ENCODE measurements around the gene ARMC8. TPM values are rescaled to one million over a fixed set of nuclear protein-coding genes. Genes with fewer than 3 reads are reported as not detected.

ARMC8 gene
- polyA plus RNA-seq, 3 donors = 55.9 to 58.6 (median 57.9) TPM

GRCh38 chr3:138340511-138340910 lies 153.4 kb downstream of the ARMC8 start:
- no peak for DNase-seq (ENCODE audit: low read depth in 3 of 3, low spot score in 2 of 3)

DNA sequence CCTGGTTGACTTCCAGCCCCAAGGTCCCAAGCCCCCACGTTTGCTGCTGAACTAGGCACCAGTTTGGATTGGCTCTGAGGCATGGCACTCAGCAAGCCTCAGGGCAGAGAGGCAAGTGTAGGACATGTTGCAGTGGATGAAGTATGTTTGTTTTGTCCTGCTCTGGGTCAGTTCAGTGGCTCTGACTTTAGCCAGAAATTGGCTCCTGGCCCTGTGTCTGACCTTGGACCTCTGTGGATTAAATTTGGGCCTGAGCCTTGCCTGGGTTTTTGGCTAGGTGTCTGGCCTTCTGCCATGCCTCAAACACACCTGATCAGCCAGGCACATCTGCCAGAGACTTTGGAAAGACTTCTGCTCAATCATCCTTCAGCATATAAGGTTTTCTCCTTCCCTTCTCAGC lies 157.7 kb downstream of the ARMC8 start:
- no peak for DNase-seq (ENCODE audit: low read depth in 3 of 3, low spot score in 2 of 3)

Other genes starting within 250 kb of the ARMC8 start
- under 1 TPM; 0.71 to 0.79 (median 0.78) TPM for gene CLDN18, start 177.1 kb upstream of the ARMC8 start, polyA plus RNA-seq (ENCODE audit: insufficient read length in 3 of 3)
- gene DZIP1L, start 71.7 kb upstream of the ARMC8 start, polyA plus RNA-seq (ENCODE audit: insufficient read length in 3 of 3) = 10 to 100 TPM; 12.7 to 14.9 (median 13.3) TPM
- 1 to 10 TPM in 1 of 3 donors, under 1 TPM in 2; 0.83 to 1.4 (median 0.96) TPM for gene A4GNT, start 54.9 kb upstream of the ARMC8 start, polyA plus RNA-seq (ENCODE audit: insufficient read length in 3 of 3)
- gene DBR1, start 12.4 kb upstream of the ARMC8 start, polyA plus RNA-seq (ENCODE audit: insufficient read length in 3 of 3) = 10 to 100 TPM; 19.9 to 21.8 (median 20.1) TPM
- gene NME9, start 142.6 kb downstream of the ARMC8 start, polyA plus RNA-seq (ENCODE audit: insufficient read length in 3 of 3) = 1 to 10 TPM; 2.0 to 2.7 (median 2.4) TPM
- gene MRAS, start 161.3 kb downstream of the ARMC8 start, polyA plus RNA-seq (ENCODE audit: insufficient read length in 3 of 3) = 10 to 100 TPM; 31.3 to 34.6 (median 31.9) TPM
- gene ESYT3, start 247.3 kb downstream of the ARMC8 start, polyA plus RNA-seq (ENCODE audit: insufficient read length in 3 of 3) = 1 to 10 TPM; 1.1 to 1.4 (median 1.2) TPM